ENCODE data around the gene EYS. TPM values are rescaled to one million over a fixed set of nuclear protein-coding genes. Genes with fewer than 3 reads are reported as not detected.
A peak's percentile ranks its signal among the peaks of the same experiment; 100 is the strongest.
"Not testable (repeated sequence)": the region's sequence is repeated elsewhere in the genome, so short reads cannot be mapped to it uniquely, and the experiment has no call there.

Gene EYS
- total RNA-seq, 6 experiments from 2014 or later: 0.18 TPM; not detected in 5

DNA sequence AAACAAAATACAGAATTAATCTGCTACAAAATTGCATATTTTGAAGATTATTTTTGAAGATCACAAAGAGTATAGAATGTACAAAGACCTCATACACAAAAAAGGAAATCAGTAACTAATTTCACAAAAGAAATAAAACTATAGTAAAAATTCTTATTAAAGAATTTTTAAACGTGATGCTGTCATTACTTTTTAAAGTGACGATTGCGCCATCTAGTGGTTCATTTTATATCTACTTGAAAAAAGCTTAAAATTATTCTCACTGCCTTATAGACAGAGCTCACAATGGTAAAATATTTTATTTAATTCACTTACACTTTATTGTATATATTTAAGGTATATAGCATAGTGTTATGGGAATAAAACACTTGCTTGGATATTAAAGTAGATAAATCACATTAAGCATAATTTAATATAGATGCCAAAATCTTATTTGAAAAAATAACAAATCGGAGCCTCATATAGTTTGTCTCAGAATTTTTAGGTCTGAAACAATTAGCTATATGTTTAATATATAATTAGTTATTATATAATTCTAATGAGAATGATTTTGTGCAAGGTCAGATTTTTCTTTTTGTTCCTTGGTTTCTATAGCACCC is 1942.6 kb downstream of the EYS start:
- DNase-seq: peak; percentile 37
- Mint-ChIP-seq H3K27ac (no peak overlapping the region), H3K27me3 (ENCODE audit: insufficient read depth) (peaks cover 9% of the 10 kb centered on the region; the same call in 1 of the 2 replicates), H3K4me1 (ENCODE audit: low read depth) (no peaks in the 10 kb centered on the region), H3K36me3 (ENCODE audit: low read depth) (no peaks in the 10 kb centered on the region), H3K9me3 (no peaks in the 10 kb centered on the region), H3K4me3 (no peak overlapping the region)
- TF ChIP-seq, protein P1, sequence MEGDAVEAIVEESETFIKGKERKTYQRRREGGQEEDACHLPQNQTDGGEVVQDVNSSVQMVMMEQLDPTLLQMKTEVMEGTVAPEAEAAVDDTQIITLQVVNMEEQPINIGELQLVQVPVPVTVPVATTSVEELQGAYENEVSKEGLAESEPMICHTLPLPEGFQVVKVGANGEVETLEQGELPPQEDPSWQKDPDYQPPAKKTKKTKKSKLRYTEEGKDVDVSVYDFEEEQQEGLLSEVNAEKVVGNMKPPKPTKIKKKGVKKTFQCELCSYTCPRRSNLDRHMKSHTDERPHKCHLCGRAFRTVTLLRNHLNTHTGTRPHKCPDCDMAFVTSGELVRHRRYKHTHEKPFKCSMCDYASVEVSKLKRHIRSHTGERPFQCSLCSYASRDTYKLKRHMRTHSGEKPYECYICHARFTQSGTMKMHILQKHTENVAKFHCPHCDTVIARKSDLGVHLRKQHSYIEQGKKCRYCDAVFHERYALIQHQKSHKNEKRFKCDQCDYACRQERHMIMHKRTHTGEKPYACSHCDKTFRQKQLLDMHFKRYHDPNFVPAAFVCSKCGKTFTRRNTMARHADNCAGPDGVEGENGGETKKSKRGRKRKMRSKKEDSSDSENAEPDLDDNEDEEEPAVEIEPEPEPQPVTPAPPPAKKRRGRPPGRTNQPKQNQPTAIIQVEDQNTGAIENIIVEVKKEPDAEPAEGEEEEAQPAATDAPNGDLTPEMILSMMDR (IDR thresholded peaks at IDR 0.05): peak; percentile 95

DNA sequence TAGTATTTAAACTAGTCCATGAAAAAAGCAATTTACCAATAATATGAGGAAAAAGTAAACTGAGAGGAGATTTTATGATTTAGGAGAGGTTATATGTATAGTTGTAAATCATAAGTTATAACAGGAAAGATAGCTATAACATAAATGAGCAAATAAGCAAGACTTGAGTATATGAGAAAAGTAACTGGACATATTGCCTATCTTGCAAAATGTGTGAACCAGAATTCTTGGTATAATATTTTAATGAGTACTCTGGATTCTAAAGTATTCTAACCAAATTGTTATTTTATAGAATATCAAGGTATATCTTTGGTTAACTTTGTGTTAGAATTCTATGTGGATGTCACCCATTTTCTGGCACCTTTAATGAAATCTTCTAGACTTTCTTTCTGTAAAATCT is 1946.8 kb downstream of the EYS start:
- TF ChIP-seq, protein P1 (IDR thresholded peaks at IDR 0.05): no peak
- H3K27me3 Mint-ChIP-seq (ENCODE audit: insufficient read depth): peaks cover 6% of the 10 kb centered on the region
- no peak for DNase-seq
- no peak overlapping the region for H3K4me3 Mint-ChIP-seq
- no peak overlapping the region for H3K27ac Mint-ChIP-seq
- H3K36me3 Mint-ChIP-seq (ENCODE audit: low read depth): peaks cover 5% of the 10 kb centered on the region; the same call in 1 of the 2 replicates
- H3K9me3 Mint-ChIP-seq: peaks cover 19% of the 10 kb centered on the region
- peaks cover 7% of the 10 kb centered on the region; the same call in 1 of the 2 replicates for H3K4me1 Mint-ChIP-seq (ENCODE audit: low read depth)

DNA sequence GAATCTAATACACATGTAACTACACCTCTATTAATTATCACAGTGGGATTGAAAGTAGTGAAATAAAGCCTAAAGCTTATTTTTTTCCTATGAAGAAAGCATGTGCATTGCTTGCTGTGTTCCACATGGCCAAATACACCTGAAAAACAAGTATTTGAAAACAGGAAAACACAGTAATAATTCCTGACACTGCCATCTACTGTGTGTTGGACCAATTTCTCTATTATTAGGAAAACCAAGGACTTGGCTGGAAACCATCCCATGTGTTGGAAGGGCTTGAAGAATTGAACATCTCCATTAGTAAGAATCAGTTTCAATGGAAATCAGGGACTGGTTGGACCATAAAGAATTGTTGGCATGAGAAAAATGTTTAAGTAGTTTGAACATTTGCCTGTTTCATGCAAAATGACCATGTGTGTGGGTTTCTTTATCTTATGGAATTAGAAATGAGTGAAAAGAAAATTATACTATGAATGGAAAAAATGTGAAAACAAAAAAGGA is 1947.4 kb downstream of the EYS start:
- no peak for DNase-seq
- peaks cover 7% of the 10 kb centered on the region; the same call in 1 of the 2 replicates for H3K4me1 Mint-ChIP-seq (ENCODE audit: low read depth)
- H3K27ac Mint-ChIP-seq: no peak overlapping the region
- H3K4me3 Mint-ChIP-seq: no peak overlapping the region
- peaks cover 19% of the 10 kb centered on the region for H3K9me3 Mint-ChIP-seq
- peaks cover 5% of the 10 kb centered on the region; the same call in 1 of the 2 replicates for H3K36me3 Mint-ChIP-seq (ENCODE audit: low read depth)
- TF ChIP-seq, protein P1 (IDR thresholded peaks at IDR 0.05): peak; percentile 37
- peaks cover 6% of the 10 kb centered on the region for H3K27me3 Mint-ChIP-seq (ENCODE audit: insufficient read depth)

DNA sequence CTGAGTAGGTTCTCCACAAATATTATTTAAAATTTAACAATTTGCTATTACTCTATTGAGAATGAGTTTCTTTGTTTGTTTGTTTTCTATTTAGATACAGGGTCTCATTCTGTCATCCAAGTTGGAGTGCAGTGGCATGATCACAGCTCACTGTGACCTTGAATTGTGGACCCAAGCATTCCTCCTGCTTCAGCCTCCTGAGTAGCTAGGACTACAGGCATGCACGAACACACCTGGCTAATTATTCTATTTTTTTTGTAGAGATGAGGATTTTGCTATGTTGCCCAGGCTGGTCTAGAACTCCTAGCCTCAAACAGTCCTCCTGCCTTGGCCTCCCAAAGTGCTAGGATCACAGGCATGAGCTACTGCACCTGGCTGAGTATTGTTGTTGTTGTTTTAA is 1949.2 kb downstream of the EYS start:
- peaks cover 5% of the 10 kb centered on the region; the same call in 1 of the 2 replicates for H3K36me3 Mint-ChIP-seq (ENCODE audit: low read depth)
- peaks cover 5% of the 10 kb centered on the region for H3K27me3 Mint-ChIP-seq (ENCODE audit: insufficient read depth)
- no peak overlapping the region for H3K27ac Mint-ChIP-seq
- DNase-seq: no peak
- TF ChIP-seq, protein P1 (IDR thresholded peaks at IDR 0.05): no peak
- peaks cover 7% of the 10 kb centered on the region; the same call in 1 of the 2 replicates for H3K4me1 Mint-ChIP-seq (ENCODE audit: low read depth)
- peaks cover 19% of the 10 kb centered on the region for H3K9me3 Mint-ChIP-seq
- H3K4me3 Mint-ChIP-seq: no peak overlapping the region

DNA sequence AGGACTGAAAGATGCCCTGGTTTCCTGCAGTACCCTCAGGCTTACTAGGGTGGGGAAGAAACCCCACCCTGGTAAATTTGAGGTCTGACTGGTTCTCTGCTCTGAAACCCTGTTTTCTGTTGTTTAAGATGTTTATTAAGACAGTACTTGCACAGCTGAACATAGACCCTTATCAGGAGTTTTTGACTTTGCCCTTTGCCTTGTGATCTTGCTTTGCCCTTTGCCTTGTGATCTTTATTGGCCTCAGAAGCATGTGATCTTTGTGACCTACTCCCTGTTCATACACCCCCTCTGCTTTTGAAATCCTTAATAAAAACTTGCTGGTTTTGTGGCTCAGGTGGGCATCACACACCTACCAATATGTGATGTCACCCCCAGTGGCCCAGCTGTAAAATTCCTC is 1949.8 kb downstream of the EYS start:
- not testable (repeated sequence) for H3K4me3 Mint-ChIP-seq; H3K4me1 Mint-ChIP-seq (ENCODE audit: low read depth); H3K27me3 Mint-ChIP-seq (ENCODE audit: insufficient read depth); H3K27ac Mint-ChIP-seq; H3K36me3 Mint-ChIP-seq (ENCODE audit: low read depth); DNase-seq
- H3K9me3 Mint-ChIP-seq: peaks cover 19% of the 10 kb centered on the region

DNA sequence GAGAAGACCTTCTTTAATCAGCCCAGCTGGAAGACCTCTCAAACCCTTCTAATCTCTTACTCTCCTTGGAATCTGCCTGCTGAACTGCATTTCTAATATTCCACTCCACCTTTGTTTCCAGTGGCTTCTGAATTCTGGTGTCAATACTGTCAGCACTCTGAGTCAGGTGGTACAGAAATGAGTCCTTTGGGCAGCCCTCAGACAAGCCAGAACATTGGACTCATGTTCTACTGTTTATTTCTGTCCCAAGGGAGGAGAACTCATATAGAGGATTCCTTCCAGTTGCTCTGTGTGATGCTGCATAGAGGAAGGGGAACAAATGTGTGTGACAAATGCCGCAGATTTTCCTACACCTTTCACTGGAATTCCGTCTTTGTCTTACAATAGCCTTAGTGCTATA is 1956.6 kb downstream of the EYS start:
- Mint-ChIP-seq H3K4me3 (no peak overlapping the region), H3K27me3 (ENCODE audit: insufficient read depth) (peaks cover 26% of the 10 kb centered on the region), H3K27ac (no peak overlapping the region), H3K4me1 (ENCODE audit: low read depth) (no peaks in the 10 kb centered on the region), H3K9me3 (peaks cover 15% of the 10 kb centered on the region), H3K36me3 (ENCODE audit: low read depth) (peaks cover 11% of the 10 kb centered on the region)
- no peak for DNase-seq
- TF ChIP-seq, protein P1 (IDR thresholded peaks at IDR 0.05): no peak

Data from HFFc6 (cell line).